ENCODE measurements around the gene UTF1.

- TF ChIP-seq MEIS1 (CRISPR knock-in tag; IDR thresholded peaks at IDR 0.05; ENCODE audit: borderline replicate concordance), result no peak
- no peak for TF ChIP-seq CTCF (tag by site-specific recombination; IDR thresholded peaks at IDR 0.05)
- no peak for TF ChIP-seq KLF9 (tag by site-specific recombination; IDR thresholded peaks at IDR 0.05; ENCODE audit: low read depth)
- TF ChIP-seq ZNF596 (tag by site-specific recombination; IDR thresholded peaks at IDR 0.05), result no peak
- TF ChIP-seq ZNF830 (tag by site-specific recombination; IDR thresholded peaks at IDR 0.05; ENCODE audit: low read depth), result no peak
- no peak for TF ChIP-seq ZNF792 (tag by site-specific recombination; IDR thresholded peaks at IDR 0.05)
- TF ChIP-seq ZNF747 (tag by site-specific recombination; IDR thresholded peaks at IDR 0.05), result no peak
- no peak for TF ChIP-seq ZNF843 (tag by site-specific recombination; IDR thresholded peaks at IDR 0.05)
- no peak for TF ChIP-seq ZNF670 (tag by site-specific recombination; IDR thresholded peaks at IDR 0.05; ENCODE audit: low read depth)
- no peak for TF ChIP-seq ZEB2 (tag by site-specific recombination; IDR thresholded peaks at IDR 0.05)
- TF ChIP-seq ZNF530 (tag by site-specific recombination; IDR thresholded peaks at IDR 0.05; ENCODE audit: low read depth), result no peak
- no peak for TF ChIP-seq PRDM10 (tag by site-specific recombination; IDR thresholded peaks at IDR 0.05)
- no peak for TF ChIP-seq ZNF221 (tag by site-specific recombination; IDR thresholded peaks at IDR 0.05; ENCODE audit: borderline replicate concordance)
- TF ChIP-seq ZBTB1 (tag by site-specific recombination; IDR thresholded peaks at IDR 0.05), result no peak
Observed at GRCh38 chr10:133238466-133238804, 8.4 kb downstream of the UTF1 start.
